Activated naive CD8-positive, alpha-beta T cell treated with anti-CD3 and anti-CD28 coated beads, Interleukin-2, amount 10 ng/mL, durations not matched to agents 7 days and 5 days (primary cell): Measurements from ENCODE around the gene FBXO5. TPM values are rescaled to one million over a fixed set of nuclear protein-coding genes. Genes with fewer than 3 reads are reported as not detected.

Source experiments
- total RNA-seq, 2 experiments: library from RNA; stranded (reverse); gene quantifications; one replicate each; pipeline ENCODE4 v1.2.3, GENCODE V29; 2021

The FBXO5 gene
- total RNA-seq, 2 experiments from 2014 or later, result 47.1 to 50.8 TPM

Other genes with a start within 250 kb of the FBXO5 start
- not detected for gene VIP, start 232.2 kb downstream of the FBXO5 start, total RNA-seq
- gene MTRF1L, start 19.7 kb upstream of the FBXO5 start, total RNA-seq, result 10 to 100 TPM; 16.5 to 17.2 TPM
- not detected for gene RGS17, start 148.2 kb upstream of the FBXO5 start, total RNA-seq